ENCODE data around the gene IWS1.
A peak's percentile ranks its signal among the peaks of the same experiment; 100 is the strongest.

DNA sequence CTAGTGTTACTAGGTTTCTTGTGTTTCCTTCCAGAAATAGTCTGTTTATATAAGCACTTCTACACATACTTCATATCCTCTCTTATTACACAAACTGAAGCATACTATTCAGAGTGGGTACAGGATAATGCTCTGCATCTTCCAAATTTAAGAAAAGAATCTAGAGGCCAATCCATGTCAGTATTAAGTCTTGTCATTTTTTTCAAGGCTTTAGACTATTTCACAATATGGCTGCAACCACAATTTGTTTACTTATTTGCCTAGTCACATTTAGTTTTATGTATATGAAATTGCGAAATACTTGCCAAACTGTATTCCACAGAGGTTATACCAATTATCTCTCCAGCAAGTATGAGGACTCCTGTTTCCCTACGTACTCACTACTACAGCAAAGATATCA, 27.9 kb downstream of the IWS1 start:
- TF ChIP-seq NFE2L2 (conservative IDR thresholded peaks at IDR 0.05; ENCODE audit: low read length): no peak
- TF ChIP-seq CTCF (IDR thresholded peaks at IDR 0.05): no peak
- no peak for TF ChIP-seq MAZ (IDR thresholded peaks at IDR 0.05; ENCODE audit: borderline replicate concordance, low read depth, low read length)
- TF ChIP-seq POLR2AphosphoS2 (conservative IDR thresholded peaks at IDR 0.05; ENCODE audit: low read length): no peak
- TF ChIP-seq, protein P1, sequence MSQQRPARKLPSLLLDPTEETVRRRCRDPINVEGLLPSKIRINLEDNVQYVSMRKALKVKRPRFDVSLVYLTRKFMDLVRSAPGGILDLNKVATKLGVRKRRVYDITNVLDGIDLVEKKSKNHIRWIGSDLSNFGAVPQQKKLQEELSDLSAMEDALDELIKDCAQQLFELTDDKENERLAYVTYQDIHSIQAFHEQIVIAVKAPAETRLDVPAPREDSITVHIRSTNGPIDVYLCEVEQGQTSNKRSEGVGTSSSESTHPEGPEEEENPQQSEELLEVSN (IDR thresholded peaks at IDR 0.05; ENCODE audit: borderline replicate concordance, low read depth): no peak
- TF ChIP-seq PHF8 (IDR thresholded peaks at IDR 0.05; ENCODE audit: borderline replicate concordance, low read depth): no peak
- peak; percentile 86 to 96 for TF ChIP-seq CEBPB (IDR thresholded peaks at IDR 0.05)
- TF ChIP-seq PBX3 (IDR thresholded peaks at IDR 0.05): no peak
- no peak for TF ChIP-seq ZFP36 (IDR thresholded peaks at IDR 0.05; ENCODE audit: borderline replicate concordance, partially characterized antibody)
- TF ChIP-seq EP300 (IDR thresholded peaks at IDR 0.05): no peak
- no peak for TF ChIP-seq FOSL2 (IDR thresholded peaks at IDR 0.05)
- TF ChIP-seq FOSL2 (CRISPR knock-in tag; IDR thresholded peaks at IDR 0.05): no peak
- TF ChIP-seq RFX5 (IDR thresholded peaks at IDR 0.05): no peak

Measured in A549 (cell line).